Stimulated activated CD8-positive, alpha-beta memory T cell treated with anti-CD3 and anti-CD28 coated beads, Interleukin-15, amount 100 ng/mL, for 48 hours (primary cell): Measurements from ENCODE around the gene TRPM8.
"Not testable (repeated sequence)": the region's sequence is repeated elsewhere in the genome, so short reads cannot be mapped to it uniquely, and the experiment has no call there.

Source experiments
- DNase-seq, 2 donors: peaks; one replicate each; pipeline ENCODE4 v3.0.0-alpha.2; 2020; ENCODE audit warnings: low read depth in 2 of 2

Gene TRPM8

DNA sequence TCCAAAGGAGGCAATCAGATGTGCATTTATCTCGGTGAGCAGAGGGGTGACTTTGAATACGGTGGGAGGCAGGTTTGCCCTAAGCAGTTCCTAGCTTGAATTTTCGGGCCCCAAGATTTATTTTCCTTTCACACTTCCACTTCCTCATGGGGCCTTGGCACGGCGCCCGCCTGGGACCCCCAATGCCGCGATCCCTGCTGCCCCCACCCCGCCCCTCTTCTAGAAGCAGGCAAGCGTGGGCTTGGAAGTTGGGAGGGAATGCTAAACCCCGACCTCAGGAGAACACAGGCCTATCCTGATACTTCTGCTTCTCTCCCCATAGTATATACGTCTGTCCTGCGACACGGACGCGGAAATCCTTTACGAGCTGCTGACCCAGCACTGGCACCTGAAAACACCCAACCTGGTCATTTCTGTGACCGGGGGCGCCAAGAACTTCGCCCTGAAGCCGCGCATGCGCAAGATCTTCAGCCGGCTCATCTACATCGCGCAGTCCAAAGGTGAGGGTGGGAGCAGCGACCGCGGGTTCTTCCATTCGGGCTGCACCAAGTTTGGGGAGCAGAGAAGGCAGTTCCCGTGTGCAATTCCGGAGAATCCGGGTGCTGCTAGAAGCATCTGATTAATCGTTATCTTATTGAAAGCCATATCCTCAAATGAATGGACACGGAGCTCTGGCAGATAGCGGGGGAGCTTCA, 21.6 kb downstream of the TRPM8 start:
- DNase-seq, result no peak

DNA sequence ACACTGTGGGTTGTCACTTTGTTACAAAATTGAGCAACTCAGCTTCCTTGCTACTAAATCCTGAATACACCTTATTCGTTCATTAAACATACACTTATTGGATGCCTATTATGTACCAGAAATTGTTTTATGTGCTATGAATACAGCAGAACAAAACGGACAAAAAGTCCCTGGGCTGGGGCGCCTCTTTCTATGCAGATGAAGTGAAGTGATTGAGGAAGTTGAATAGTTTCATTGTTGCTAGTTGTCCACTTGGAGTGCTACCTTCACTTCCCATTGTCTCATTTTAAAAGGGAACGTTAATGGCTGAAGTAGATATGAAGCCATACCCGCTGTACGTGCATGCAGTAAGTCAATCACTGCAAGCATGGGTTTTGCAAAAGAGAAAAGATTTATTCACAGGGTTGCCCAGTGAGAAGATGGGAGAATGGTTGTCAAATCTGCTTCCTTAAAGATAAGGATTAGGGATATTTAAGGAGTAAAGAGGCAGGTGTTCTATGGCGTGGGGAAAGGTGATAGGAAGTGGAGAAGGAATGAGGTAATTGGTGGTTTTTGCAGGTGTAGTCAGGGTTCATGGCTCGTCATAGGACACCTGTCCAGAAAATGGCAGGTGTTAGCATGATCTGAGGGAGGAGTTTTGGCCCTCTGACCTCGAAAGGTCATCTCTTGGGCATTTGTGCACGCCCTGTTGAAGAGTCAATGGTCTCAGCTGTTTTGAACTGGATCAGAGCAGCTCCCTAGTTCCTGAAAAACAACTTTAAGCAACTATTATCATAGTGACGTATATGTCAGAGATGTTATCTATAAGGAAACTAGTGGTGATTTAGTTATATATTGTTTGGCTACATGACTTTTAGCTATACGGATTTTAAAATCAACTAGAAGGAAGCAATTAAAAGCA, 23.5 kb downstream of the TRPM8 start:
- DNase-seq, result no peak

DNA sequence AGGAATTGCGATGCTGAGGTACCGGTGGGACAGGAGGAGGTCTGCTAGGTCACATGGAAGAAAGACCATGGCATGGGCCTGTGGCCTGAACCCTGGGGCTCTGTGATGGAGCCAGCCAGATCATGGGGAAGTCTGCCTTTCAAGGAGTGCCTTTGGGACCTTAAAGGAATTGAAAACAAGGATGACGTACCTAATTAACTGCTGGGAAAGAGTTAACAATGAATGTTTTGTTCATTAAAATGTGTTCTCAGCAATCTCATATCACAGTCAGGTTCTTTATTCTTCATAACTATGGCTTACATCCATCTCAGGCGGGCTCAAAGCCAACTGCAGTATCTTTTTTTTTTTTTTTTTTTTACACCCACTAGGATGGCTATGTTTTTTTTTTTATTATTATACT, 25.6 kb downstream of the TRPM8 start:
- DNase-seq, result no peak

DNA sequence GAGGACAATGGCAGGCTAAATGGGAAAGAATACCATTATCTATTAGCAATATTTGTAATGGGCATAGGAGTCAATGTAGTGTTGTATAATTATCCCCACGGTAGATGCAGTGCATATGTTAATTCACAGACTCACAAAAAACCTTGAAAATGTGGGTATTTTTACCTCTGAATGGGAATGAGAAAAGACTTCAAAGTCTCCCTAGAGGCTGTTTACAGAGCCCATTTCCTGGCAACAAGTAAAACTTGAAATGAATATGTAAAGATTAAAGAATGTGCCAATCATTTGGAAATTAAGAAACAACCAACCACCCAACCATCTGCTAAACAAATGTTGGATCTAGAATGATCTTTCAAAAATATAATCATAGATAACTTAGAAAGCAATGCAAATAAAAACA, 27.1 kb downstream of the TRPM8 start:
- DNase-seq, result no peak

DNA sequence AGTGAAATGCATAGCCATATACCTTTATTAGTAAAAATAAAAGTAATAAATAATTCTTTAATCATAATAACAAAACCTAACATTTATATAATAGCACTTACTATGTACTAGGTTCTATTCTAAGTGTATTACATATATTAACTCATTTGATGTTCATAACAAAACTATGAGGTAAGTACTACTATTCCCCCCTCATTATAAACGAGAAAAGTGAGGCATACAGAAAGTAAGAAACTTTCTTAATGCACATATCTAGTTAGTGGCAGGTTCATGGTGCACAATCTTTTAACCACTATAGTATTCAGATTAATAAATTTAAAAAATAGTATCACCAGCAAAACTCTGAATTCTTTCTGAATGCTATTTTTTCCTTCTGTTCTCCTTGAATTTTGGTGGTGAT, 27.5 kb downstream of the TRPM8 start:
- no peak for DNase-seq

DNA sequence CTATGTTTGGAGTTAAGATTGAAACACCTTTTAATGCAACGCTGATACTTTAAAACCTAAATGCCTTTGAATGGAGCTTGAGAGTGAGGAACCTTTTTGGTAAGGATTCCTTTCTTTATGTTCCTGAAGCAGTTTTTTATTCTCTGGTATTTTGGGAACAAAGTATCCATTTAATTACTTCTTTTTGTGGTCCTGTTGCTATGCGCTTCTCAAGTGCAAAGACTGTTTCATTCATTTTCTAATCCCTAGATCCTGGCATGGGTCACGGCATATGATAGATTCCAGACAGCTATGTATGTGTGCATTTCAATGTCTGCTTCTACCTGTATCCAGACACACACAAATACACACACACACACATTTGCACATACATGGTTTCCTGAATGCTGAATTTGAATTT, 28.0 kb downstream of the TRPM8 start:
- DNase-seq, result no peak

DNA sequence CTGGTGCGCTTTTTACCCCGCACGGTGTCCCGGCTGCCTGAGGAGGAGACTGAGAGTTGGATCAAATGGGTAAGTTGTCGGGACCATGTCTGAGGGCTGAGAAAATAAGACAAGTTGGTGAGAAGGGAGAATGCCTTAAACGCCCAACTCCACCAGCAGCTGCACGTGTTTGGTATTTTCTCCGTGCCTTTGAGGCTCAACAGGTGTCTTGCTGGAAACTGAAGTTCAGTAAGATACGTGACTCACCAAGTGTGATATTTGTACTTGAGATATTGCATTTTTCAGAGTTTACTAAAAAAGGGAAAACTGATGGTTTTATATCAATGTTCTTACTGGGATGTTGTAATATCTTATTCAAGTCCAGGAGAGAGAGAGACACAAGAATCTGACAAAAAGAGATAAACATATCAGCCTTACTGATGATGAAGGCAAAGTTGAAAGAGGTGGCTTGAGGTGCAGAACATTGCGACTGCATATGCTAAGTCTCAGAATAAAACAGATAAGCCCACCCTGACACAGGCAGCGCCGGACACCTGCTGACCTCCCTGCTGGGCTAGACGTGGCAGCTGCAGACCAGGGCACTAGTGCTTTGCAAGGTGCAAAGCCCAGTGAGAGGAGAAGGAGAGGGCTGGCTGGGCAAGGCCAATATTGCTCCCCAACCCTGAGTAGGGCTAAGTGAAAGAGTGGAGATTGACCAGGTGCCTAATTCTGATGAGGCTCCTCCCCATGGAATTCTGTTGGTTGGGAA, 33.1 kb downstream of the TRPM8 start:
- DNase-seq, result no peak

DNA sequence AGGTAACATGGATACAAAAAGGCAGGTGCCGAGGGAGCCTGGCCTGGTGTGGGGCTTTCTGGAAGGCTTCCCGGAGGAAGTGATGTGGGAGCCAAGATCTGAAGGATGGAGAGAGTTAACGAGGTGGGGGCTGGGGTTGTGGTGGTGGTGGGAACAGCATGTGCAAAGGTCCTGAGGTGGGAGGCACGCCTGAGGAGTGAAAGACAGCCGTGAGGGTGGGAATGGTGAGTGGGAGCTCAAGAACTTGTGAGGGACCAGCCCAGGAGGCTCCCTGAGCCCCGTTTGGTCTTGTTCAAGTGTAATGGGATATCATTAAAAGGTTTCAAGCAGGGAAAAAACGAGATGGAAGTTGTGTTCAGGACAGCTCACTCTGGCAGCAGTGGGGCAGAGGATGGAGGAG, 35.2 kb downstream of the TRPM8 start:
- no peak for DNase-seq

DNA sequence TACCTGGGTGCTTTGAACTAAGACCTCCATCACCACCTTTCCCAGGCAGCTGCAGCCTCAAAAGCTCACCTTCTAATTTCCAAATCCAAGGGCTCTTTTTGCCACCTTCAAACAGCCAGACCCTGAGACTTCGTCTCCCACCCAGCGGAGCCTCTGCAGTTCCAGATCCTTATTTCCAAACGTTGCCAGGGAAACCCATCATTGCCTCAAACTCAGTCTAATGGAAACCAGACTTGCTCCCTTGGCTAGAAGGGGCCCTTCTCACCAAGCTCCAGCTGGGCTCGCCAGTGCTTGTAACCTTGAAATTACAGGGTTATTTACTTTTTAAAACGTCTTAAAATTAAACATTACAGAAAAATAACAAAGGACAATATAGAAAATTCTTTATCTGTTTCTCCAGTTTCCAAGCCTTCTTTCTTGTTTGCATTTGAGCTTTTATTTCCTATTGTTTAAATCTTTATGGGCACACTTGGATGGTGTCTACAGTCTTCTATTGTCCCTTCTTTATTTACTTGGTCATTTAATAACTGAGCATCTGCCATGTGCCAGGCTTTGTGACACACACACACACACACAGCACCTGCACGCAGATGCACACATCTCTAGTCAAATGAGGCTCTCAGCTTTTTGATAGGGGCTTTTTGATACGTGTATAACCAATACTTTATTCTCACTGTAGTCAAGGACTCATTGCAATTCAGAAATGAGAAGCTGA, 36.1 kb downstream of the TRPM8 start:
- DNase-seq, result no peak

DNA sequence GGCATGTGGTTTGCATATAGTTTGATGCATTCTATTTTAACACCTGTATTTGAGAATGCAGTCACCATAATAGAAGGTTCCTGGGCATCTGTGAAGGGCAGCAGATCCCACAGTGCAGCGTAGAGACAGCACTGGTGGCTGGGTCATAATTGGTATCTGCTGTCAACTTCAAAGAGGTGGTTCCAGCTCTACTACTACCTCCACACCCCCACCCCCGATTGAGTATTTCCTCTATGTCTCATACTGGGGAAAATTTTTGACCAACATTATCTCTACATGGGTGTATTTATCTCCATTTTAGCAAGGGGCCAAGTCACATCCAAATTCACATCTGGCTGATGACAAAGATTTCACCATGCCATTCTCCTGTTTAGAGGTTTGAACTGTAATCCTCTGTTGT, 43.0 kb downstream of the TRPM8 start:
- no peak for DNase-seq

DNA sequence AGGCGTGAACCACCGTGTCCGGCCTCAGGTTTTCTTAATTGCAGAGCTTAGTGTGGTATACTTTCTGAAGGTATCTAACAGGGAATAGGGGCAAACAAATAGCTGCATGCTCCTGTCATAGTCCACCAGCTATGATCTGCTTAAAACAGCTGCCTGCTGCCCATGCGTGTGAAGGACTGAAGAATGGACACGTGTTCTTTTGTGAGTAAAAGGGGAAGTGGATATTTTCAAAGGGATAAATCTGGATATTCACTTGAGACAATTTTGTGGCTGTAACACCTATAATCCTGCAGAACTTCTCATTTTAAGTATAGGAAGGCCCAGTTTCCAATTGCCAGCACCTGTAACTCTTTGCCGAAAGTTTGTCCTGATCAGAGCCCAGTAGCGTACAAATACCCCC, 44.7 kb downstream of the TRPM8 start:
- no peak for DNase-seq

DNA sequence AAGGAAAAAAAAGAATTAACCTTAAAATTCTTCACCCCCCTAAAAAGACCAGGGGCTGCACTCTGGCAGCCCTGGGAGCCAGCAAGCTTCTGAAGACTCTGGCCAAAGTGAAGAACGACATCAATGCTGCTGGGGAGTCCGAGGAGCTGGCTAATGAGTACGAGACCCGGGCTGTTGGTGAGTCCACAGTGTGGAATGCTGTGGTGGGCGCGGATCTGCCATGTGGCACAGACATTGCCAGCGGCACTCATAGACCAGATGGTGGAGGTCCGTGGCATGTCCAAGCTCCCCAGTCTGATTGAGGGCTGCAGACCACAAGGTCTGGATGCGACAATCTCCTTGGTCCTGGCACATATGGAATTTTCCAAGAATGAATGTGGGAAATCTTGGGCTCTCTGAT, 47.4 kb downstream of the TRPM8 start:
- DNase-seq, result no peak

DNA sequence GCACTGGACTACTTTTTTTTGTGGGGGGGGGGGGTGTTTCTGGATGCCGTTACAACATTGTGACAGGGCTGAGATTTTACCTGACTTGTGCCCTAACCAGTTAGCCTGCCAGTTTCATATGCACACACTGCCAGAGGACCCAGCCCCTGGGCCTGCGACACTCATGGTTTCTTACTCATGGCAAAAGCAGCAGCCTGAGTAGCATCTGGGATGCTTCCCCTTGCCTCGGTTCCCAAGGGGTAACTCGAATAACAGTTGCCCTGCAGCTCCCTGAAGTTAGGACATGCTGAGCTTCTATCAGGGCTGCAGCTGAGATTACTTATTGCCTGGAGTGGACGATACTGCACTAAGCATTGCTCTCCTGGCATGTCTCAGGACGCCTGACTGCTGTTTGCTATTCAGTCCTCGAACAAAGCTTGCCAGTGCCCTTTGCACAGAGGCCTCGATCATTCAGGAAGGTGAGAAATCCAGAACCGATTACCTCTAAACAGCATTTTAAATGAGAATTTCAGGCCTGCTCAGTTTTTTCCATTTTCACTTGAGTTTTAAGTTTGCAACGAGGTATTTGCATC, 47.9 kb downstream of the TRPM8 start:
- DNase-seq, result no peak

DNA sequence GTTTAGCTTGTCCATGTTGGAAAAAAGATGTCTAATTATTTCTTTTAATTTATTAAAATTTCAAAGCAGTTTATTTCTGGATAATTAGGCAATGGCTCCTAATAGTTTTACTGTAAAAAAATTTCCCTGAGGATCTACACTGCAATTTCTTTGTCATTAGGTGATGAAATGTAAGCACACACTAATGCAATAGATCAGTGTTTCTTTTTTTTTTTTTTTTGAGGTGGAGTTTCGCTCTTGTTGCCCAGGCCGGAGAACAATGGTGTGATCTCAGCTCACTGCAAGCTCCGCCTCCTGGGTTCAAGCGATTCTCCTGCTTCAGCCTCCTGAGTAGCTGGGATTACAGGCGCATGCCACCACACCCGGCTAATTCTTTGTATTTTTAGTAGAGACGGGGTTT, 48.5 kb downstream of the TRPM8 start:
- DNase-seq, result not testable (repeated sequence)

DNA sequence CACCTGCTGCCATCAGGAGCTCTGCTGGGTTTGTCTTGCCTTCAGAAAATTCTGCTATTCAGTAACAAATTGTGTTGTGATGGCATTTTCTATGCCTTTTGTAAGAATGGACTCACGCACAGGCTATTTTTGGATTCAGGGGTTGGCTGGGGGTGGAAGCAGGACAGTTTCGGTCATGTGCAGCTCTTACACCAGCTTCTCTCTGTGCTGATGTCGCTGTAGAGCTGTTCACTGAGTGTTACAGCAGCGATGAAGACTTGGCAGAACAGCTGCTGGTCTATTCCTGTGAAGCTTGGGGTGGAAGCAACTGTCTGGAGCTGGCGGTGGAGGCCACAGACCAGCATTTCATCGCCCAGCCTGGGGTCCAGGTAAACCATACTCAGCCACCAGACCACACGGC, 49.2 kb downstream of the TRPM8 start:
- no peak for DNase-seq

DNA sequence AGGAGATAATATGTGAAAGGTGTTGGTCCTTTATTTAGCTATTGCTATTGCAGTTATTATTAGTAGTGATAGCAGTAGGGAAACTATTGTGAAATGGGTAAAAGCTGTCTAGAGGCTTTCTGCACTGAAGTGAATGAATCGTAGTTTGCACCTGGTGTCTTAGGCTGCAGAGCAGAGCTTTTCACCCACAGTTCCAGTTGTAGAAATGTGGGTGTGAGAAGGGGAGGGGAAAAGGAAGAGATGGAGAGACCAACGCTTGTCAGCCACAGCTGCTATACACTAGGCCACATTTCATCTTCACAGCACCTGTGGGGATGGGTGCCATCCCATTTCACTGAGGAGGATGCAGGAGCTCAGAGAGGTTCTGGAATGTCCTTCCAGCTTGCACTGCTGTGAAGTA, 50.0 kb downstream of the TRPM8 start:
- no peak for DNase-seq

DNA sequence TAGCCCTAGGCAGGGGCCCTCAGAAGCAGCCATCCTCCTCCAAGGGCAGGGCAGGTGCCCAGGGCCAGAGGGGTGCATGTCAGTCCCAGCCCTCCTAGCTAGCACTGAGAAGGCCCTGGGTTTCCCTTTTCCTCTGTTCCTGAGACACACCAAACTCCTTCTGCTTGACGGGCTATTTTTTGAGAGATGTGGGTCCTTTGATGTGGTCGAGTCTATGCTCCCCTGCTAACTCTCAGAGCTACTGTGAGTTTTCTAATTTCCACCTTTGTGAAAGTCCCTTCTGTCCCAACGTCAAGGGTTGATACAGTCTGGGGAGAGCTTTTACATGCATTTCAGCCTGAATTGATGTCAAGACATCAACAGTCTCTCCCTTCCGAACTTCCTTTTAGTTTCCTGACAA, 51.4 kb downstream of the TRPM8 start:
- DNase-seq, result no peak

DNA sequence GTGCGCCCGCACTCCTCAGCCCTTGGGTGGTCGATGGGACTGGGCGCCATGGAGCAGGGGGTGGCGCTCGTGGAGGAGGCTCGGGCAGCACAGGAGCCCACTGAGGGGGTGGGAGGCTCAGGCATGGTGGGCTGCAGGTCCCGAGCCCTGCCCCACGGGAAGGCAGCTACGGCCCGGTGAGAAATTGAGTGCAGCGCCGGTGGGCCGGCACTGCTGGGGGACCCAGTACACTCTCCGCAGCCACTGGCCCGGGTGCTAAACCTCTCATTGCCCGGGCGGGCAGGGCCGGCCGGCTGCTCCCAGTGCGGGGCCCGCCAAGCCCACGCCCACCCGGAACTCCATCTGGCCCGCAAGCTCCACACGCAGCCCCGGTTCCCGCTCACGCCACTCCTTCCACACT, 55.3 kb downstream of the TRPM8 start:
- DNase-seq, result not testable (repeated sequence)

DNA sequence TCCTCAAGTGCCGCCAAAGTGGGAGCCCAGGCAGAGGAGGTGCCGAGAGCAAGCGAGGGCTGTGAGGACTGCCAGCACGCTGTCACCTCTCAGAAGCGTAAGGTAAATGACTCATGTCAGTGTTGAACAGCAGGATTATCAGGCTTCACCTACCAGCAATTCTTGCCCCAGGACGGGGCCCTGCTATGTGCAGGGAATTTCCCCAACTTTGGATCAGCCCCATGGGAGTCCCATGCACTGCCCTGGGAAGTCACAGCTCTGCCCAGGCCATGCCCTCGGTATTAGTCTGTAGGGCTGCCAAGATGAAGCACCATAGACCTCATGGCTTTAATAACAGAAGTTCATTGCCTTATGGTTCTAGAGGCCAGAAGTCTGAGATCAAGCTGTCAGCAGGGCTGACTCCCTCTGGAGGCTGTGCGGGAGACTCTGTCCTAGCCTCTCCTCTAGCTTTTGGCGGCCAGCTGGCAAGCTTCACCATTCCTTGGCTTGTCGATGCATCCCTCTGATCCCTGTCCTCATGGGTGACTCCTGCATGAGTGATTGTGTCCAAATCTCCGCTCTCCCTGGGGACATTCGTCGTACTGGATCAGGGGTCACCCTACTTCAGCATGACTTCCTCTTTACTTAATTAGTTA, 55.9 kb downstream of the TRPM8 start:
- no peak for DNase-seq

DNA sequence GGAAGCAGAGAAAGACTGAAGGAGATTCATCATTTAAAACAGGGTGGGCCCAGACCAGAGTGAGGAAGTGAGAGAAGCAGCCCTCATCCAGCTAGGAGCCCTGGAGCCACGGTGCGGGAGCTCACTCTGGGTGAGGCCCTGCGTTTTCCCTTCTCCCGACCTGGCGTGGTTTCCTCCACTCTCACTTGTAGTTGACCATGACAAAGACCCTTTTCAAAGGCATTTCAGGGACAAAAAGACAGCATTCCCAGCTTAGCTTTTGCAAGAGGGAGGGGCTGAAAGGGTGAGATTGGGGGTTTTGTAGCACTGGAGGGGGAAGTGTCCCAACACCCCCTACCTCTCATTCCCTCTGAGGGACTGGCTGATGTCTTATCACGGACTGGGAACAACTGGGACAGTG, 56.6 kb downstream of the TRPM8 start:
- DNase-seq, result no peak

DNA sequence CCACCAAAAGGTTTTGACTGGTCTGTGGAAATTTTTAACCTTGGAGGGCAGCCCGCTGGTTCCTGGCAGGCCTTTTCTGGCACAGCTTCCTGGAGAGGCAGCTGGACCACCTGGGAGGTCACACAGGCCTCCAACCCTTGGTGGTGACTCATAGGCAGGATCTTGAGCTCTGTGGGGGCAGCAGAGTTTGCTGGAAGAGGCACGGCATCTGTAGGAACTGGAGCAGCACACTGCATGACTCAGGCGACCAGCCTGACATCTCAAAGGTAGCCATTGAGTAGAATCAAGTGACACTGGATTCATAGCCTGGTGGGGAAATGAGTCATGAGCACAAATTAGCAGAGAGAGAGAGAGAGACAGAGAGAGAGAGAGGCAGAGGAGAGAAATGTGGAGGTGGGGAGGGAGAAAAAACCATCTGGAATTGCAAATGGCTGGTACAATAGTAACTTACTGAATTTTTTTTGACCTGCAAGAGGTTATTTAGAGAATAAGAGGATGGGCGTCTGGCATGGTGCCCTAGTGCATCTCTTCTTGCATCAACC, 57.4 kb downstream of the TRPM8 start:
- DNase-seq, result peak; percentile 26 to 35
